GF-D8 (cell line): ENCODE results near the gene TBX21.
"Not testable (repeated sequence)": the region's sequence is repeated elsewhere in the genome, so short reads cannot be mapped to it uniquely, and the experiment has no call there.

Source experiments
- DNase-seq: peaks from one replicate; lab custom pipeline; 2025; lab: John Stamatoyannopoulos, UW

TBX21 gene

DNA sequence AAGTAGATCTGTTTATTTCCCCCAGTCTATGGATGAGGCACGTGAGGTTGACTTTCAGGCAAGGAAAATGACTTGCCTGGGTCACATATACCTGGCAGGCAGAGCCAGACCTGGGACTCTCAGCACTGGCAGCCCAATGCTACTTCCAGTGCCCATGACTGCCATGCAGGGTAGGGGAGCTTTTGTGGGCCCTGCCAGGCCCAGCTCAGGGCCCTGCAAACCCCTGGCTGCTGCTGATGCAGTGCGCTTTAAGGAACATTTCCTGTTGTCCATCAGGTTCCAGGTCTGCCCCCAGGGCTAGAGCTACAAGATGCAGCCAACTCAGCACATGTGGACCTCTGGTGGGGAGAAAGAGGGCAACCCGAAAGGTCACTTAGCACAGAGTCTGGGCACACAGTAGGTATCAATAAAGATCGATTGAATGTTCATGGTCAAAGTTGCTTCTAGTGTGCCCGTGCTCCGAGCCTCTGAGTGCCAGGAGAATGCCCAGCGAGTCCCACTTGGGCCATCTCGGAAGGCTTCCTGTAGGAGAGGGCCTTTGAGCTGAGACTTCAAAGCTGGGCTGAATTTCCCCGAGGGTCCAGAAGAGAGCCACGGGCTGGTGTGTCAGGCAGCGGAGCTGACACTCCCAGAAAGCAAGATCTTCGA lies 513 bp upstream of the TBX21 start:
- DNase-seq = no peak

DNA sequence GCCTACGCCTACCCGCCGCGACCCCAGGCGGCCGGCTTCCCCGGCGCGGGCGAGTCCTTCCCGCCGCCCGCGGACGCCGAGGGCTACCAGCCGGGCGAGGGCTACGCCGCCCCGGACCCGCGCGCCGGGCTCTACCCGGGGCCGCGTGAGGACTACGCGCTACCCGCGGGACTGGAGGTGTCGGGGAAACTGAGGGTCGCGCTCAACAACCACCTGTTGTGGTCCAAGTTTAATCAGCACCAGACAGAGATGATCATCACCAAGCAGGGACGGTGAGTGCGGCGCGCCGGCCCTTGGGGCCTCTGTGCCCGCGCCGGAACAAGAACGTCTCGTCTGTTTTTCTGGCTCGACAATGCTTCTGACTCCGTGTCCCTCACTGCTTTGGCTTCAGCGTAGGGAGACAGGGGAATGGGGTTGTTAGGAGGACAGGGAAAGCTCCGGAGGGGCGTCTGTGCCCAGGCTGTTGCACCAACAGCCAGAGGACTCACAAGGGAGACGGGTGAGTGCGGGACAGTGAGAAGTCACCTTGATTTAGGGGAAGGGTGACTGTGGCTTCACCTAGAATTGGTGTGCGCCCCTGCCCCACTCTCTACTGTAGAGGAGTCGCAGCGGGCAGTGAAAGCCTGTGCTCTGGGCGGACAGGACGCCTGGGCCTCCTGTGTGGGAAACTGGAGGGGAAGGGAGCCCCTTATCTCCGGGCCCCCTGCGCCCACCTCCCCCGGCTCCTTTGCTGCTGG lies 806 bp downstream of the TBX21 start:
- no peak for DNase-seq

DNA sequence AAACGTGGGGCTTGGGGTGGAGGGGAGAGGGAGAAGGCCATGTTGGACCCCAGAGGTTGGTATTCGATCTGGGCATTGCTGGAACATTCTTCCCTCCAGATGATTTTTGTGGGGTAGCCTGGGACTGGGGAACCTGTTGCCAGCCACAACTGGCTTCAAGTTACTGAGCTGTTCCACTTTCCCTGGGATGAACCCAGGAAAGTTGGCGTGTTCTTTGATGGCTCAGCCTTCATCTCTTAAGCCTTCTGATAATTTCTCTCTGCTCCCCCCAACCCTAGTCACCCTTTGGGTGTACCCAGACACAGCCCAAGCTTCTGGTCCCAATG lies 2.1 kb downstream of the TBX21 start:
- no peak for DNase-seq

DNA sequence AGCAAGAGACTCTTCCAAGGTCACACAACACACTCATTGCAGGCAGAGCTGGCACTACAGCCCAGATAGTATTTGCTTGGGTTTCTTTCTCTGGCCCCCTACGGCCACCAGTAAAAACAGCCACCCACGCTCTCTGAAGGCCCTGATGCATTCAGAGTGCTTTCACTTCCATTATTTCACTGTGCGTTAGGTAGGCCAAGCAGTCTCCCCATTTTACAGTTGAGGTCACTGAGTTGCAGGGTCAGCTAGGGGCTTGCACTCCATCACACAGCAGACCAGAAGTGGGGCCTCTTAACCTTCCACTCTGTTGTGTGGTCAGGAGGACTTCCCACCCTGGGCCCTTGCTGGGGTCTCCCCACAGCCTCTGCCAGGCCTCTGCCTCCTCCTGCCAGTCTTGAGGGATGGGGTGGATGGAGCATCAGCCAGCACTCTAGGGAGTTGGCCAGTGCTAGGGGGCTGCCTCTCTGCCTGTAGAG lies 2.5 kb downstream of the TBX21 start:
- no peak for DNase-seq

DNA sequence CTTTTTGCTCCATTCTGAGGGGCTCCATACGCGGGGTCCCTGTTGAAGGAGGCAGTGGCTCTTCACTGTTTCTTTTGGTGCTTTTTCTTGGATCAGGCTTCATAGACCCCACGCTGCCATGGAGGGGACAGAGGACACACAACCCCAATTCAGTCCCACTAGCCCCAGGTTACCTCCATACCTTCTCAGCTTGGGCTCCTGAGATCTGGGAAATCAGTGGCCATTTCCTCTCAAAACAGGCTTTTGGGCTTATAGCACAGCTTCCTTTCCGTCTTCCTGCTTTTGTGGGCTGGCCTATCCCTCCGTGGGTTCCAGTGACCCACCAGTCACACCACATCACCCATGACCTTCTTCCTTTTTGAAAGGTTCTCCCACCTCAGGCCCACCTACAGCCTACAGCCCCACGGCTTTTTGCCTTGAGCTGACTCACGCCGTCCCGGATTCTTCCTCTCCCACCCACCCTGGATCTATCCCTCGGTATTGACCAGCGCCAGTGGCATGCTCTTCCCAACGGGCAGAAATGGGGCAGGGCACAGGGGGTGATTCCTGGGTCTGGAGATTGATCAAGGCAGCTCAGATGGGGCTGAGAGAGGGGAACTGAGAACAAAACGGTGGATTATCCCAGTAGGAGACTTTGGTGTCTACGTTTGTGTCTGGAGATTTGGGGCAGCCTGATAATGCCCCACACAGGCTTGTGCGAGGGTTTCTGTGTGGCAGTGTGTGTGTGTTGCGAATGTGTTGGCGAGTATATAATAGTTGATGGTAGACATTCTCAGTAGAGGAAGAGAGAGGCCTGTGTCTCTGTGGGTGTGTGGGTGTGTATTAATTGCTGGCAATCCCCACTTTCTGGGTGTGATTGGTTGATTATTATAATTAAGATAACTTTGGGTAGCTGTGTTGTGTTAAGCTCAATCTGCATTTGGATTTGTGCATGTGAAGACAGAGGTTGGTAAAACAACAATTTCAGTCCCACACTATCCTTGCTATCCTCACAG lies 3.8 kb downstream of the TBX21 start:
- DNase-seq = no peak

DNA sequence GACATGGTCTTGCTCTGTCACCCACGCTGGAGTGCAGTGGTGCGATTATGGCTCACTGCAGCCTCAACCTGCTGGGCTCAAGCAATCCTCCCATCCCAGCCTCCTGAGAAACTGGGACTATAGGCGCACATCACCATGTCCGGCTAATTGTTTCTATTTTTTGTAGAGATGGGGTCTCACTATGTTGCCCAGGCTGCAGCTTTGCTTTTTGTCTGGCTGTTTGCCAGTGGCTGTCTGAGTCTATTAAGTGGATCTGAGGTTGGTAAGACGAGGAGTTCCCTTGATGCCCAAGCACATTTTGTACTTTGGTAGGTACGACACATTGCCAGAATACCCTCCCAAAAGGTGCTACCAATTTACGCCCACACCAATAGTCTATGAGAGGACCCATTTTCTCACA lies 5.1 kb downstream of the TBX21 start:
- no peak for DNase-seq

DNA sequence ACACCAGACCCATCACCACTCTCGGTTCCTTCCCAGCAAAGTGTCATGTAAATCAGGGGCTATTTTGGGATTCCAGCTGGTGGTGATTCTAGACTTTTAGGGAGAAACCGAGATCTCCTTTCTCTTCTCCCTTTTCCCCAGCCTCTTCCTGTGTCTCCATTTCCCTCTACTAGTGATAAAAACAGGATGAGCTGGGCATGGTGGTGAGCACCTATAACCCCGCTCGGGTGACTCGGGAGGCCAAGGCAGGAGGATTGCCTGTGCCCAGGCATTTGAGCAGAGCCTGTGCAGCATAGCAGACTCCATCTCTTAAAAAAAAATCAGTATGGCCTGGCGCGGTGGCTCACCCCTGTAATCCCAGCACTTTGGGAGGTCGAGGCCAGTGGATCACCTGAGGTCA lies 6.1 kb downstream of the TBX21 start:
- no peak for DNase-seq

DNA sequence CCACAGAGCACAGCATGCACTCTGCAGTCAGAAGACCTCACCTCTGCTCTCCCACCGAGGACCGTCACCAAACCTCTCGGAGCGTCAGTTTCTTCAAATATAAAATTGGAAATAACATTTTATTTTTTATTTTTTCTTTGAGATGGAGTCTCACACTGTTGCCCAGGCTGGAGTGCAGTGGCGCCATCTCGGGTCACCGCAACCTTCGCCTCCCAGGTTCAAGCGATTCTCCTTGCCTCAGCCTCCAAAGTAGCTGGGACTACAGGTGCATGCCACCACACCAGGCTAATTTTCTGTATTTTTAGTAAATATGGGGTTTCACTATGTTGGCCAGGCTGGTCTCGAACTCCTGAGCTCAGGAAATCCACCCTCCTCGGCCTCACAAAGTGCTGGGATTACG lies 6.9 kb downstream of the TBX21 start:
- not testable (repeated sequence) for DNase-seq

DNA sequence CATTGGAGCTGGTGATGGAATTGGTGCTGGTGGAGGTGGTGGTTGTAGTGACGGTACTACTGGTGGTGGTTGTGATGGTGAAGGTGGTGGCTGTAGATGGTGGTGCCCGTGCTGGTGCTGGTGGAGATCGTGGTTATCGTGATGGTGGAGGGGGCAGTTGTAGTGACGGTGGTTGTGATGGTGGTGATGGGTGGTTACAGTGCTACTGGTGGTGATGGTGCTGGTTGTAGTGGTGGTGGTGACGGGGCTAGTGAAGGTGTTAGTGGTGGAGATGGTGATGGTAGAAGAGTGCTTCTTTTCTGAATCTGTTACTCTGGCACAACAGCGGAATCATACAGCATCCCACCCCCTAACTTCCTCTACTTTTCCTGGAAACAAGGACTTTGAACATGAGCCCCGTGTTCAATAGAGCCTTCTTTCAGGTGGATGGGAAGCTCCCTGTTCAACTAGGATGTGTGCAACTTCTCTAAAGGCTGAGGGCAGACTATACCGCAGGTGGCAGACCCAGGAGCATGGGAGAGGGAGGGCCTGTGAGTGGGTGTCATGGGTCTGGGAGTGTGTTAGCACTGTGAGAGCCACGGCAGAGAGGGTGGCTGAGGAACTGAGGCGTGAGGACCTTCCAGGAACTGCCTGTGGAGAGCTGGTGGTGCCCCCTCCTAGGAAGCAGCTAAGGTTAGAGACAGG lies 8.2 kb downstream of the TBX21 start:
- no peak for DNase-seq

DNA sequence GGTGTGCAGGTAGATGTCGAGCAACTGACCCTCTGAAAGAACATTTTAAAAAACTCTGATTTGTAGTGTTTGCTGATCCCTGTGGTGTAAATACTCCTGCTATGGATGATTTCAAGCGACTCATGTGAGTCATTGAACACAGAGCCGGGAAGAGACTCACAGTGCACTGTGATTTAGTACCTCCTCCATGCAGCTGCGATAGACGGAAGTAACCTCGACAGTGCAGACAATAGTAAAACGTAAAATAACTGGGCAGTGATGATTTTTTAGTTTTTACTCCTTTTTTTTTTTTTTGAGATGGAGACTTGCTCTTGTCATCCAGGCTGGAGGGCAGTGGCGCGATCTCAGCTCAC lies 8.7 kb downstream of the TBX21 start:
- DNase-seq = no peak

DNA sequence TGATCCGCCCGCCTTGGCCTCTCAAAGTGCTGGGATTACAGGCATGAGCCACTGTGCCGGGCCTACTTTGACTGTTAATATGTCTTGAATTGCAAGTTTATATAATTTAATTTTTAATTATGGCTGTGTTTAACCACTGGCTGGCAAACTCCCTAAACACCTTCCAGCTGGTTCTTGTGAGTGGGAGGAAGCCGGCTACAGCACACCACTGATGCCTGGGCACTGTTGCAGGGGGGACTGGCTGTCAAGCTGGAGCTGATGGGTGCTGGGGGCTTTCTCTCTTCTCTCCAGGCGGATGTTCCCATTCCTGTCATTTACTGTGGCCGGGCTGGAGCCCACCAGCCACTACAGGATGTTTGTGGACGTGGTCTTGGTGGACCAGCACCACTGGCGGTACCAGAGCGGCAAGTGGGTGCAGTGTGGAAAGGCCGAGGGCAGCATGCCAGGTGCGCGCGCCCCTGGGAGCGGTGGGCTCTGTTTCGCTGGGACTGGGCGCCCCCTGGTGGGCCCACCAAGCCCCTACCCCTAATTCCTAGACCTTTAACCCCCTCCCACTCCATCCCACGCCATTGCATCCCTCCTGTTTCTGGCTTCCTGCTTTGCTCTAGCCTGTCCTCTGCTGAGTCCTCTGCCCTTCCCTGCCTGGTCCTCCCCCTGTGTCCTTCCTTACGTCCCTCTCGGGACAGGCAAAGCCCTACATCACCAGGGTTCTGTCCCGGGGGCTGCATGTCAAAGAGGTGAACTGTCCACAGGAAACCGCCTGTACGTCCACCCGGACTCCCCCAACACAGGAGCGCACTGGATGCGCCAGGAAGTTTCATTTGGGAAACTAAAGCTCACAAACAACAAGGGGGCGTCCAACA lies 9.5 kb downstream of the TBX21 start:
- no peak for DNase-seq

DNA sequence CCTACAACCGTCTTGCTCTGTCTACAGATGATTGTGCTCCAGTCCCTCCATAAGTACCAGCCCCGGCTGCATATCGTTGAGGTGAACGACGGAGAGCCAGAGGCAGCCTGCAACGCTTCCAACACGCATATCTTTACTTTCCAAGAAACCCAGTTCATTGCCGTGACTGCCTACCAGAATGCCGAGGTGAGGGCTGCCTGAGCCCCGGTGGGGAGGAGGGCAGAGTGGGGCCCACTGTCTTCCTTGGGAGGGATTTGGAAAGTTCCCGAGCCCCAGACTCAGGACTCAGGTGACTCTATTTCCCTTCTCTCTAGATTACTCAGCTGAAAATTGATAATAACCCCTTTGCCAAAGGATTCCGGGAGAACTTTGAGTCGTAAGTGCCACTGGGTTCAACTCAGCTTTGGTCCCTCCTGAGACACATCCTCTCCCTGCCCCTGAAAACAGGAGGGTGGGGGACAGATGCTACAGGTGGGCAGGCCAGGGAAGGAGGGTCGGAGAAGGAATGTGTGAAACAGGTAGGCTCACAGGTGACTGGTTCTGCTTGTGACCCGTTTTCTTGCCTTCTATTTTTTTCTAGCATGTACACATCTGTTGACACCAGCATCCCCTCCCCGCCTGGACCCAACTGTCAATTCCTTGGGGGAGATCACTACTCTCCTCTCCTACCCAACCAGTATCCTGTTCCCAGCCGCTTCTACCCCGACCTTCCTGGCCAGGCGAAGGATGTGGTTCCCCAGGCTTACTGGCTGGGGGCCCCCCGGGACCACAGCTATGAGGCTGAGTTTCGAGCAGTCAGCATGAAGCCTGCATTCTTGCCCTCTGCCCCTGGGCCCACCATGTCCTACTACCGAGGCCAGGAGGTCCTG lies 11.4 kb downstream of the TBX21 start:
- no peak for DNase-seq

DNA sequence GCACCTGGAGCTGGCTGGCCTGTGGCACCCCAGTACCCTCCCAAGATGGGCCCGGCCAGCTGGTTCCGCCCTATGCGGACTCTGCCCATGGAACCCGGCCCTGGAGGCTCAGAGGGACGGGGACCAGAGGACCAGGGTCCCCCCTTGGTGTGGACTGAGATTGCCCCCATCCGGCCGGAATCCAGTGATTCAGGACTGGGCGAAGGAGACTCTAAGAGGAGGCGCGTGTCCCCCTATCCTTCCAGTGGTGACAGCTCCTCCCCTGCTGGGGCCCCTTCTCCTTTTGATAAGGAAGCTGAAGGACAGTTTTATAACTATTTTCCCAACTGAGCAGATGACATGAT lies 12.0 kb downstream of the TBX21 start:
- no peak for DNase-seq

DNA sequence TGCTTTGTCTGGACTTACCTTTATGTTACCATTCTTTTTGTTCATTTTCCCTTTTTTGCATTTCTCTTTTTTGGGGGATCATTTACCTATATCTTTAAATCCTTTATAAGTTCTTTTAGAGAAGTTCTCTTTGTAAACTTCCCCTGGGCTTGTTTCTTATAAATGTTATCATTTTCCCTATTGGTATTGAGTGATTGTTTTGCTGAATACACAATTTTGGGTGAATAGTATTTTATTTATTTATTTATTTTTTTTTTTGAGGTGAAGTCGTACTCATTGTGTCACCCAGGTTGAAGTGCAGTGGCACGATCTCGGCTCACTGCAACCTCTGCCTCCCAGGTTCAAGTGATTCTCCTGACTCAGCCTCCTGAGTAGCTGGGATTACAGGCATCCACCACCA lies 18.4 kb downstream of the TBX21 start:
- no peak for DNase-seq

DNA sequence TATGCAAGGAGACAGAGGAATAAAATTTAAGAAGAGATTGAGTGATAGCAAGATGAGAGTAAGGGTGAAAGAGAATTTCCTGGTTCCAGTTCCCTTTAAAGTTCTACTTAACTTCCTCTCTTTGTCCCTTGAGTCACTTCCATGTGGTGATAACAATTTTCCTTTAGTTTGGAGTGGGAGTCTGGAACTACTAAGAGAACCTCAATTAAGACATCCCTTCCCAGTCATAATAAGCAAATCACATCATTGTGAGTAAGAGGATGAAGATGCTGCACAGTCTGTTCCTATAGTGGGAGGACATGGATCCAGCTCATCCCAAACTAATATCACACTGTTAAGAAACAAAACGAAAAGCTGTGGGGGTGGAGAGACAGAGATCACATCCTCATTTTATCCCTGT lies 24.4 kb downstream of the TBX21 start:
- no peak for DNase-seq

DNA sequence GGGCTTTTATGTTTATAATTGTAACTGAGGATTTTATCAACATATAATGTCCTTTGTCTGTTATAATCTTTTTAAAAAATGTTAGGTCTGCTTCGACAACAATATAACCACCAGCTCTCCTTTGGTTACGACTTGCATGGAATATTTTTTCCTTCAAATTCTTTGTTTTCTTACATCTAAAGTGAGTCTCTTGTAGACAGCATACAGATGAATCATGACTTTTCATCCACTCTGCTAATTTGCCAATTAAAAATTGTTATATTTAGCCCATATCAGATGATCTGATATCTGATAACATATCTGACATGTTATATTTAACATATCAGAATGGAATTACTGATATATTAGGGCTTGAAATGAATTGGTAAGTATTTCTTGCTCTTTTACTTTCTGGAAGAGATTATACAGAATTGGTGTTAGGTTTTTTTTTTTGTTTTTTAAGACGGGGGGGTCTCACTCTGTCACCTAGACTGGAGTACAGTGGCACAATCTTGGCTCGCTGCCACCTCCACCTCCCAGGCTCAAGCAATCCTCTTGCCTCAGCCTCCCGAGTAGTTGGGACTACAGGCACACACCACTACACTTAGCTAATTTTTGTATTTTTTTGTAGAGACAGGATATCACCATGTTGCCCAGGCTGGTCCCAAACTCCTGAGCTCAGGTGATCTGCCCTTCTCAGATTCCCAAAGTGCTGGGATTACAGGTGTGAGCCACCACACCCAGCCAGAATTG lies 27.5 kb downstream of the TBX21 start:
- DNase-seq = no peak

DNA sequence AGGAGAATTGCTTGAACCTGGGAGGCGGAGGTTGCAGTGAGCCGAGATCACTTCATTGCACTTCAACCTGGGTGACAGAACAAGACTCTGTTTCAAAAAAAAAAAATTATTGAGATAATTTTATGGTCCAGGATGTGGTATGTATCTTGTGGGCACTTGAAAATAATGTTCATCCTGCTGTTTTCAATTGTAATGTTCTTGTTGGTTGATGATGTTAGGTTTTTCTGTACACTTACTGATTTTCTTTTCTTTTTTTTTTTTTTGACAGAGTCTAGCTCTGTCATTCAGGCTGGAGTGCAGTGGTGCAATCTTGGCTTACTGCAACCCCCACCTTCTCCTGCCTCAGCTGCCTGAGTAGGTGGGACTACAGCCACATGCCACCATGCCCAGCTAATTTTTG lies 29.7 kb downstream of the TBX21 start:
- DNase-seq = no peak

DNA sequence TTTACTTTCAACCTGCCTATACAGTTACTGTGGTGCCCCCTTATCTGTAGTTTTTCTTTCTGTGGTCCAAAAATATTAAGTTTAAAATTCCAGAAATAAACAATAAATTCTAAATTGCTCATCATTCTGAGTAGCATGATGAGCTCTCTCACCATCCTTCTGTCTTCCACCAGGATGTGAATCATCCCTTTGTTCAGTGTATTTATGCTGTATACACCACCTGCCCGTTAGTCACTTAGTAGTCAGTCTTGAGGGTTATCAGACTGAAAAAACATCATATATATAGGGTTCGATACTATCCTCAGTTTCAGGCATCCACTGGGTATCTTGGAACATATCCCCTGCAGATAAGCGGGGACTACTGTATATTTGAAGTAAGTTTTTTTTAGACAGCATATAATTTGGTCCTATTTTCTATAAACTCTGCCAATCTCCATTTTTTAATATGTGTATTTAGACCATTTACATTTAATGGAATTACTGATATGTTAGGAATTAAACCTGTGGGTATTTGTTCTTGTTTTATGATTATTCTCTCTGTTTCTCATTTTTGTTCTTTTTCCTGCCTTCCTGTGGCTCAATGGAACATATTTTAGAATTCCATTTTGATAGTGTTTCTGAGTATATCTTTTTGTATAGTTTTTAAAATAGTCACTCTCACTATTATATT lies 31.0 kb downstream of the TBX21 start:
- no peak for DNase-seq

DNA sequence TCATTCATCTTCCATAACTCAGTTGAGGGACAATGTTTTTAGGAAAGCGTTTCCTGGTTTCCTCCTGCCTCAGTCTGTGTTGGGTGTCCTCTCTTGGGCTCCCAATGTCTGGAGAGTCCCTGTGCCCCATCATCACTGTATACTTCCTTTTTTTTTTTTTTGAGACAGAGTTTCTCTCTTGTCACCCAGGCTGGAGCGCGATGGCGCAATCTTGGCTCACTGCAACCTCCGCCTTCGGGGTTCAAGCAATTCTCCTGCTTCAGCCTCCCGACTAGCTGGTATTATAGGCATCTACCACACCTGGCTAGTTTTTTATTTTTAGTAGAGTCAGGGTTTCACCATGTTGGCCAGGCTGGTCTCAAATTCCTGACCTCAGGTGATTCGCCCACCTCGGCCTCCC lies 40.6 kb downstream of the TBX21 start:
- DNase-seq = not testable (repeated sequence)
